IPS-18a (cell line): Measurements from ENCODE around the gene HCFC1R1.
A peak's percentile ranks its signal among the peaks of the same experiment; 100 is the strongest.
"Not testable (repeated sequence)": the region's sequence is repeated elsewhere in the genome, so short reads cannot be mapped to it uniquely, and the experiment has no call there.

Experiments used
- H3K27ac ChIP-seq: one replicate; pipeline ENCODE4 v1.5.1; 2013; ENCODE audit warnings: low read length
- H3K27me3 ChIP-seq: one replicate; pipeline ENCODE4 v1.6.1; 2013; ENCODE audit warnings: mild to moderate bottlenecking, low read length; ENCODE audit not compliant: control insufficient read depth, insufficient read depth
- H3K36me3 ChIP-seq: one replicate; pipeline ENCODE4 v1.6.1; 2013; ENCODE audit warnings: low read depth, low read length; ENCODE audit not compliant: control insufficient read depth
- H3K4me1 ChIP-seq: one replicate; pipeline ENCODE4 v1.6.1; 2013; ENCODE audit warnings: low read depth, low read length; ENCODE audit not compliant: control insufficient read depth
- H3K4me3 ChIP-seq: one replicate; pipeline ENCODE4 v1.5.1; 2013; ENCODE audit warnings: low read length
- H3K9ac ChIP-seq: one replicate; pipeline ENCODE4 v1.6.1; 2013; ENCODE audit warnings: mild to moderate bottlenecking, low read length, moderate library complexity
- H3K9me3 ChIP-seq: one replicate; pipeline ENCODE4 v1.6.1; 2013; ENCODE audit warnings: low read depth, low read length; ENCODE audit not compliant: control insufficient read depth

HCFC1R1 gene

GRCh38 chr16:3054965-3055733 lies 31.4 kb upstream of the HCFC1R1 start:
- Histone ChIP-seq H3K4me1 (peaks cover 4% of the 10 kb centered on the region), H3K9me3 (no peaks in the 10 kb centered on the region), H3K36me3 (no peaks in the 10 kb centered on the region), H3K27me3 (peaks cover 8% of the 10 kb centered on the region), H3K4me3 (no peak overlapping the region), H3K9ac (no peak overlapping the region), H3K27ac (no peak overlapping the region)

GRCh38 chr16:3053330-3053710 lies 29.6 kb upstream of the HCFC1R1 start:
- not testable (repeated sequence) for H3K27ac ChIP-seq, H3K4me1 ChIP-seq, H3K36me3 ChIP-seq, H3K9ac ChIP-seq, H3K9me3 ChIP-seq, H3K4me3 ChIP-seq
- H3K27me3 ChIP-seq = peaks cover 14% of the 10 kb centered on the region

- H3K36me3 ChIP-seq, H3K9ac ChIP-seq, H3K4me3 ChIP-seq, H3K4me1 ChIP-seq, H3K9me3 ChIP-seq, H3K27ac ChIP-seq: not testable (repeated sequence)
- H3K27me3 ChIP-seq = peaks cover 16% of the 10 kb centered on the region
Observed at GRCh38 chr16:3052571-3053329, 29.0 kb upstream of the HCFC1R1 start.

GRCh38 chr16:3051494-3051893 lies 27.8 kb upstream of the HCFC1R1 start:
- H3K4me3 ChIP-seq = no peak overlapping the region
- H3K27me3 ChIP-seq = peaks cover 24% of the 10 kb centered on the region
- H3K27ac ChIP-seq = no peak overlapping the region
- H3K36me3 ChIP-seq = no peaks in the 10 kb centered on the region
- H3K4me1 ChIP-seq = peaks cover 4% of the 10 kb centered on the region
- no peaks in the 10 kb centered on the region for H3K9me3 ChIP-seq
- no peak overlapping the region for H3K9ac ChIP-seq

- Histone ChIP-seq H3K9ac (no peak overlapping the region), H3K4me1 (peaks cover 4% of the 10 kb centered on the region), H3K4me3 (no peak overlapping the region), H3K27ac (no peak overlapping the region), H3K27me3 (peaks cover 24% of the 10 kb centered on the region), H3K9me3 (no peaks in the 10 kb centered on the region), H3K36me3 (no peaks in the 10 kb centered on the region)
Observed at GRCh38 chr16:3051009-3051408, 27.3 kb upstream of the HCFC1R1 start.

- Histone ChIP-seq H3K4me1 (peaks cover 1% of the 10 kb centered on the region), H3K27me3 (peaks cover 24% of the 10 kb centered on the region), H3K36me3 (no peaks in the 10 kb centered on the region), H3K9me3 (no peaks in the 10 kb centered on the region), H3K4me3 (no peak overlapping the region), H3K9ac (no peak overlapping the region), H3K27ac (no peak overlapping the region)
Observed at GRCh38 chr16:3050487-3050886, 26.7 kb upstream of the HCFC1R1 start.

- Histone ChIP-seq H3K4me3 (no peak overlapping the region), H3K36me3 (no peaks in the 10 kb centered on the region), H3K9me3 (no peaks in the 10 kb centered on the region), H3K9ac (no peak overlapping the region), H3K27me3 (peaks cover 27% of the 10 kb centered on the region), H3K27ac (no peak overlapping the region), H3K4me1 (no peaks in the 10 kb centered on the region)
Observed at GRCh38 chr16:3049921-3050481, 26.3 kb upstream of the HCFC1R1 start.

- H3K36me3 ChIP-seq = no peaks in the 10 kb centered on the region
- H3K9me3 ChIP-seq = no peaks in the 10 kb centered on the region
- no peak overlapping the region for H3K27ac ChIP-seq
- H3K4me1 ChIP-seq = no peaks in the 10 kb centered on the region
- peak overlapping the region; percentile 42 for H3K9ac ChIP-seq
- H3K4me3 ChIP-seq = peak overlapping the region; percentile 70
- peaks cover 39% of the 10 kb centered on the region for H3K27me3 ChIP-seq
Observed at GRCh38 chr16:3047387-3047720, 23.6 kb upstream of the HCFC1R1 start.

GRCh38 chr16:3046641-3047386 lies 23.1 kb upstream of the HCFC1R1 start:
- peaks cover 39% of the 10 kb centered on the region for H3K27me3 ChIP-seq
- no peak overlapping the region for H3K27ac ChIP-seq
- no peaks in the 10 kb centered on the region for H3K36me3 ChIP-seq
- peak overlapping the region; percentile 42 for H3K9ac ChIP-seq
- H3K9me3 ChIP-seq = no peaks in the 10 kb centered on the region
- H3K4me1 ChIP-seq = no peaks in the 10 kb centered on the region
- peak overlapping the region; percentile 70 for H3K4me3 ChIP-seq

- Histone ChIP-seq H3K27me3 (peaks cover 39% of the 10 kb centered on the region), H3K4me1 (no peaks in the 10 kb centered on the region), H3K27ac (no peak within 1 kb of the TSS), H3K9ac (peak within 1 kb of the TSS; percentile 42), H3K4me3 (peak within 1 kb of the TSS; percentile 70), H3K9me3 (no peaks in the 10 kb centered on the region), H3K36me3 (no peaks in the 10 kb centered on the region)
Observed at GRCh38 chr16:3045758-3046640, 22.3 kb upstream of the HCFC1R1 start, which contains the start of gene MMP25. Gene MMP25 (plus strand): TSS chr16:3046561. CDS start chr16:3046918, 357 bp downstream.
